GM12878 (cell line): ENCODE results near the gene VEZF1. TPM values are rescaled to one million over a fixed set of nuclear protein-coding genes. Genes with fewer than 3 reads are reported as not detected.

Experiments
- ATF7 ChIP-seq: fragments of 450-650 bp; IDR thresholded peaks from 2 replicates; pipeline ENCODE4 v1.6.1; 2016; ENCODE audit warnings: low read depth, mild to moderate bottlenecking
- HDAC6 ChIP-seq: fragments of 200-600 bp; sonication (generic); IDR thresholded peaks from one replicate; pipeline ENCODE4 v1.8.0; 2017; ENCODE audit warnings: antibody characterized with exemption; ENCODE audit not compliant: unreplicated experiment
- IRF3 ChIP-seq: fragments of 450-650 bp; IDR thresholded peaks from 2 replicates; pipeline ENCODE4 v1.6.1; 2014; ENCODE audit warnings: mild to moderate bottlenecking
- IRF5 ChIP-seq: fragments of 450-650 bp; IDR thresholded peaks from 2 replicates; pipeline ENCODE4 v1.6.1; 2017; ENCODE audit warnings: borderline replicate concordance
- MTA3 ChIP-seq: IDR thresholded peaks from 2 replicates; pipeline ENCODE4 v1.6.1; 2012; ENCODE audit warnings: low read length, inconsistent platforms, borderline replicate concordance
- MXI1 ChIP-seq: fragments of 150-350 bp; IDR thresholded peaks from 2 replicates; pipeline ENCODE4 v1.6.1; 2011; ENCODE audit warnings: low read depth, mild to moderate bottlenecking, inconsistent platforms, low read length, improper control_type of control experiment
- NR2C1 ChIP-seq: fragments of 450-650 bp; IDR thresholded peaks from 2 replicates; pipeline ENCODE4 v1.6.1; 2017; ENCODE audit warnings: antibody characterized with exemption, mild to moderate bottlenecking, moderate library complexity
- PML ChIP-seq: IDR thresholded peaks from 2 replicates; pipeline ENCODE4 v1.6.1; 2012; ENCODE audit warnings: low read length, inconsistent platforms
- POLR2AphosphoS5 ChIP-seq: IDR thresholded peaks from 2 replicates; pipeline ENCODE4 v1.6.1; 2011; ENCODE audit warnings: mild to moderate bottlenecking, low read length, inconsistent platforms
- STAT1 ChIP-seq: fragments of 450-650 bp; conservative IDR thresholded peaks from 2 replicates; pipeline ENCODE4 v1.6.1; 2014; ENCODE audit warnings: antibody characterized with exemption, mild to moderate bottlenecking
- ZNF622 ChIP-seq: fragments of 450-650 bp; IDR thresholded peaks from 2 replicates; pipeline ENCODE4 v1.6.1; 2017; ENCODE audit warnings: mild to moderate bottlenecking, inconsistent platforms
- ZNF687 ChIP-seq: fragments of 450-650 bp; IDR thresholded peaks from 2 replicates; pipeline ENCODE4 v1.6.1; 2017; ENCODE audit warnings: mild to moderate bottlenecking, moderate library complexity
- polyA plus RNA-seq, 11 experiments: library from polyadenylated mRNA; depleted of rRNA in 4 of 11; unstranded in 6 of 11; stranded (reverse) in 5 of 11; fragments of >200 nt; fragmentation: Nextera tagmentation in 4 of 11; fragmentation: Illumina TruSeq in 1 of 11; extraction: Ambion mirVana in 4 of 11; extraction: Trizol in 1 of 11; gene quantifications; 1 replicate in 1 of 11; 2 replicates in 10 of 11; pipeline versions ENCODE4 v1.2.1 to v1.2.3, GENCODE V29; 2011 to 2016; ENCODE audit warnings: inconsistent platforms in 2 of 11, missing spikeins in 2 of 11, low read depth in 1 of 11
- total RNA-seq, 4 experiments: library from RNA; depleted of rRNA in 3 of 4; stranded (reverse); fragments of >200 nt in 3 of 4; fragmentation: Illumina TruSeq in 1 of 4; extraction: Trizol in 1 of 4; gene quantifications; 2 replicates each; pipeline versions ENCODE4 v1.2.1 to v1.2.3, GENCODE V29; 2013 to 2021

The VEZF1 gene
- total and polyA plus RNA-seq, 10 of the 15 experiments (the other 5 are each of a cell fraction or from before 2014, with no cell fraction given), result 9.5 to 28.2 (median 20.3) TPM

GRCh38 chr17:58006924-58007780, 19.1 kb upstream of the VEZF1 start, which contains the start of gene SRSF1 (continued):
- TF ChIP-seq POLR2AphosphoS5 (peak; percentile 98), IRF3 (no peak), MXI1 (peak; percentile 88), PML (peak; percentile 98), MTA3 (no peak; the same call in 1 of the 2 replicates), ZNF687 (peak; percentile 97), IRF5 (no peak), STAT1 (peak; percentile 90; the same call in 1 of the 2 replicates), NR2C1 (no peak), ATF7 (peak; percentile 91), HDAC6 (no peak), ZNF622 (no peak)
